ENCODE results near the gene ENOX1. TPM values are rescaled to one million over a fixed set of nuclear protein-coding genes. Genes with fewer than 3 reads are reported as not detected.

ENOX1 gene
- total RNA-seq, 2 donors from 2014 or later: 1.3 to 2.4 TPM

DNA sequence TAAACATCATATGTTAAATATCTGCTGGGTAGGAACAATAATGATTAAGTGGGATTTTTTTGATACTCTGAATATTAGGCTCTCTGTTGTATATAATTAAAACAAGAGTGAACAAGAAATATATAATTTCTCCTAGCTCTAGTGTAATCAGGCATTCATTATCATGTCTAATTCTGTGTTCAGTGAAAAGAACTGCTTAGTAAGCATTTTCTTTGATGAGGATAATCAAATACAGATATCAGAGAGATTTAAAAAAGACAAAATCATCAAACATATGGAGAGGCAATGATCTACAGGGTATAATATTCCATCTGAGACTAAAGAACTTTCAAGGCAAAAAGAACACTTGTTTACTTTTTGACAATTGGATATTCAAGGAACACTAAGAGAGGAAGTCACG, 522.3 kb downstream of the ENOX1 start:
- no peak overlapping the region for H3K4me3 ChIP-seq
- no peak for DNase-seq (ENCODE audit: low spot score)
- H3K27me3 ChIP-seq: no peaks in the 10 kb centered on the region
- H3K4me1 ChIP-seq: peaks cover 0 to 9% of the 10 kb centered on the region in 2 donors
- TF ChIP-seq, protein P1, sequence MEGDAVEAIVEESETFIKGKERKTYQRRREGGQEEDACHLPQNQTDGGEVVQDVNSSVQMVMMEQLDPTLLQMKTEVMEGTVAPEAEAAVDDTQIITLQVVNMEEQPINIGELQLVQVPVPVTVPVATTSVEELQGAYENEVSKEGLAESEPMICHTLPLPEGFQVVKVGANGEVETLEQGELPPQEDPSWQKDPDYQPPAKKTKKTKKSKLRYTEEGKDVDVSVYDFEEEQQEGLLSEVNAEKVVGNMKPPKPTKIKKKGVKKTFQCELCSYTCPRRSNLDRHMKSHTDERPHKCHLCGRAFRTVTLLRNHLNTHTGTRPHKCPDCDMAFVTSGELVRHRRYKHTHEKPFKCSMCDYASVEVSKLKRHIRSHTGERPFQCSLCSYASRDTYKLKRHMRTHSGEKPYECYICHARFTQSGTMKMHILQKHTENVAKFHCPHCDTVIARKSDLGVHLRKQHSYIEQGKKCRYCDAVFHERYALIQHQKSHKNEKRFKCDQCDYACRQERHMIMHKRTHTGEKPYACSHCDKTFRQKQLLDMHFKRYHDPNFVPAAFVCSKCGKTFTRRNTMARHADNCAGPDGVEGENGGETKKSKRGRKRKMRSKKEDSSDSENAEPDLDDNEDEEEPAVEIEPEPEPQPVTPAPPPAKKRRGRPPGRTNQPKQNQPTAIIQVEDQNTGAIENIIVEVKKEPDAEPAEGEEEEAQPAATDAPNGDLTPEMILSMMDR (IDR thresholded peaks at IDR 0.05): no peak
- no peaks in the 10 kb centered on the region for H3K36me3 ChIP-seq
- H3K9me3 ChIP-seq: no peaks in the 10 kb centered on the region
- no peak overlapping the region for H3K27ac ChIP-seq

DNA sequence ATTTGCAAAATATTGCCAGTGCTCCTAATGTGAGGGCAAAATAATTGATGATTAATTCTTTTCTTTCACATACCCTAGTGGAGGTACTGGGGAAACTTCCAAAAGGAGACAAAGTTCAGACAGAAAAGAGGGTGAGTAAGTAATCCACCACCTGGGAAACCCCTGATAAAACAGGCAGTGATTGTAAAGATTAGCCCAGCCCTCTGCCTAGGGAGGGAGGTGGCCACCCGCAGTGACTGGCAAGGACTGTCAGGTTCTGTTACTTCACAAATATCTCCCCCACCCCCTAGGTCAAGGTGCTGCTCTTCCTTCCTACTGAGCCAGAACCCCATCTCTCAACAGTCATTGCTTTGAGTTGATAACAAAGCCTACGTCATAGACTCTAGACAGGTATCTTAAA, 523.7 kb downstream of the ENOX1 start:
- Histone ChIP-seq H3K9me3 (no peaks in the 10 kb centered on the region), H3K27me3 (no peaks in the 10 kb centered on the region), H3K36me3 (no peaks in the 10 kb centered on the region), H3K4me1 (no peaks in the 10 kb centered on the region), H3K4me3 (no peak overlapping the region), H3K27ac (no peak overlapping the region)
- no peak for DNase-seq (ENCODE audit: low spot score)
- TF ChIP-seq, protein P1 (IDR thresholded peaks at IDR 0.05): no peak

DNA sequence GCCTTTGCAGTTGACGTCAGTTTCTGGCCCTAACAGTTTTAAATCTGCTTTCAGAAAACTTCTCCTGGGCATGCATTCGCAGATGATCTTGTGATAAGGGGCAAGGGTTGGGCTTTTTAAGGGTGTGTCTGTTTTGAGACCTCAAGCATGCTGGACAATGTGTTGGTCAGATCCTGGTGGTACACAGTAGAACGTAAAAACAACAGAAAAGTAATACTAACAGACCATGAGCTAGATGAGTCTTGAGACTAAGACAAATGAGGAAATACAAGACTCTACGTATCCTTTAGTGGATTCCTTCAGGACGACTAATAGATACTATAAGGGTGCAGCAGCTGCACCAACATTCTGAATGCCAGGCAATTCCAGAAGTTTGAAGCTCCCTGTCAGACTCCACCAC, 525.8 kb downstream of the ENOX1 start:
- TF ChIP-seq, protein P1 (IDR thresholded peaks at IDR 0.05): no peak
- H3K27ac ChIP-seq: no peak overlapping the region
- no peak overlapping the region for H3K4me3 ChIP-seq
- no peaks in the 10 kb centered on the region for H3K4me1 ChIP-seq
- DNase-seq (ENCODE audit: low spot score): no peak
- H3K36me3 ChIP-seq: no peaks in the 10 kb centered on the region
- H3K27me3 ChIP-seq: no peaks in the 10 kb centered on the region
- H3K9me3 ChIP-seq: no peaks in the 10 kb centered on the region

DNA sequence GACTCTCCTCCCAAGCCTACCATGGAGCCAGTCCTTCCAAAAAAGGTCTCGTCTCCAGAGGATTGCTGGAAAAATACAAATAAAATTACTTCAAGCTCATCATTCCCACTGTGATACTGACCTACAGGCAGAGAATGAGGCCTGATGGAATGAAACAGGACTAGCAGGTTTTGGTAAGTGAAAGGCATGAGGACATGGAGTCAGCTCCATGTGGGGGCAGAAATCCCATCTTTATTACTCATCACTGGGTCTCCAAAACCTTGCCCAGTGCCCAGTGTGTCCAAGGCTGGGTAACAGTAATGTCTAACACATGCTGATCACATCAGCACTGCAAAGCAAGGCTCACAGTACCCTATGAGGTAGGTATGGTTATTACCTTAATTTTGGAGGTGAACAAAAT, 528.0 kb downstream of the ENOX1 start:
- no peaks in the 10 kb centered on the region for H3K9me3 ChIP-seq
- TF ChIP-seq, protein P1 (IDR thresholded peaks at IDR 0.05): no peak
- DNase-seq (ENCODE audit: low spot score): no peak
- no peaks in the 10 kb centered on the region for H3K36me3 ChIP-seq
- H3K27me3 ChIP-seq: no peaks in the 10 kb centered on the region
- H3K4me1 ChIP-seq: no peaks in the 10 kb centered on the region
- H3K27ac ChIP-seq: no peak overlapping the region
- H3K4me3 ChIP-seq: no peak overlapping the region

DNA sequence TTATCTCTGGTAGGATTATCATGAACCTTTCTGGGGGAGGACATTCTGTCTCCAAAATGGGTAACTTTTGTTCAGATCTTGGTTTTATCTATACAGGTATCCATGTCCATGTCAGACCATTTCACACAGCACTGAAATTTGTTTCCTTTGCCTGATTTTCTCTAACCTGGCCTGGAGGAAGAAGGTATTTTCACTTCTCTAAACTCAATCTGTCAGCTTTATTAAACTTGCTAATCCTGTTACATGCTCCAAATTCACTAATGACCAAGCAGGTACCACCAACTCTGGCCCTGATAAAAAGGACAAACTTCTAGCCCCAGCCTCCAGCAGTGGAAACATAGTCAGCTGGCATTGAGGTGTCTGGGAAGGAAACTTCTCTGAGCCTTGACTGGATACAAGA, 529.0 kb downstream of the ENOX1 start:
- H3K27me3 ChIP-seq: no peaks in the 10 kb centered on the region
- no peaks in the 10 kb centered on the region for H3K4me1 ChIP-seq
- H3K27ac ChIP-seq: no peak overlapping the region
- DNase-seq (ENCODE audit: low spot score): no peak
- H3K4me3 ChIP-seq: no peak overlapping the region
- TF ChIP-seq, protein P1 (IDR thresholded peaks at IDR 0.05): no peak
- H3K9me3 ChIP-seq: no peaks in the 10 kb centered on the region
- no peaks in the 10 kb centered on the region for H3K36me3 ChIP-seq

DNA sequence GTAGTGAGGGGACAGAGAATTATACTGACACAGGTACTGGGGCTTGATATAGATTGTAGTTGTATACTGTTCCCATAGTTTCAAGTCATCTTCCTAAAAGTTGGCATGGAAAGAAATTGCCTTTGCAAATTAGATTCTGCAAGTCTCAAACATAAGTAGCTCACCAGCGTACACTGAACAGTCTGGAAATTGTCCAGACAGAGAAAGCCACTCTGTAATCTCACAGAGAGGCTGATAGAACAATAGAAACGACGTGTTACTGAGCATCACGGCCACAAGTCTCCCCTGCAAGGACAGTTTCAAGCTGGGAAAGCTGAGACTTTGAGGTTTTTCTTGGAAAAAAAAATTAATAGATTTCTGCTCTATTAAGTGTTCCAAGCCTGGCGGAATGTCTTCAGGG, 534.8 kb downstream of the ENOX1 start:
- no peaks in the 10 kb centered on the region for H3K27me3 ChIP-seq
- no peak overlapping the region for H3K4me3 ChIP-seq
- H3K4me1 ChIP-seq: no peaks in the 10 kb centered on the region
- DNase-seq (ENCODE audit: low spot score): no peak
- no peaks in the 10 kb centered on the region for H3K36me3 ChIP-seq
- H3K27ac ChIP-seq: no peak overlapping the region
- H3K9me3 ChIP-seq: no peaks in the 10 kb centered on the region
- TF ChIP-seq, protein P1 (IDR thresholded peaks at IDR 0.05): no peak
